Chondrocyte (in vitro differentiated cells): ENCODE data around the gene TSSK1B. TPM values are rescaled to one million over a fixed set of nuclear protein-coding genes. Genes with fewer than 3 reads are reported as not detected.

ENCODE experiments used
- DNase-seq: peaks from one replicate; pipeline ENCODE4 v3.0.0; 2021; ENCODE audit warnings: mixed read lengths, low spot score
- H3K27ac Mint-ChIP-seq: one replicate; pipeline ENCODE4 v1.8.0; 2021; ENCODE audit warnings: mild to moderate bottlenecking, moderate library complexity, mixed read lengths; ENCODE audit not compliant: unreplicated experiment
- H3K27me3 Mint-ChIP-seq: 2 replicates; pipeline ENCODE4 v1.8.0; 2021; ENCODE audit warnings: low read depth, mixed read lengths
- H3K36me3 Mint-ChIP-seq: 2 replicates; pipeline ENCODE4 v1.8.0; 2021; ENCODE audit warnings: low read depth, mixed read lengths
- H3K4me1 Mint-ChIP-seq: 2 replicates; pipeline ENCODE4 v1.8.0; 2021; ENCODE audit warnings: low read depth, mild to moderate bottlenecking, mixed read lengths
- H3K4me3 Mint-ChIP-seq: one replicate; pipeline ENCODE4 v1.8.0; 2021; ENCODE audit warnings: mild to moderate bottlenecking, moderate library complexity, mixed read lengths; ENCODE audit not compliant: unreplicated experiment
- H3K9me3 Mint-ChIP-seq: 2 replicates; pipeline ENCODE4 v1.8.0; 2021; ENCODE audit warnings: low read depth, mixed read lengths
- total RNA-seq: library from RNA; stranded (reverse); gene quantifications from 3 replicates; pipeline ENCODE4 v1.2.1, GENCODE V29; 2021
- TF ChIP-seq, protein P1 (sequence below): fragments of 200-600 bp; sonication (generic); IDR thresholded peaks from 2 replicates; pipeline ENCODE4 v1.5.0; 2021; ENCODE audit warnings: antibody characterized with exemption, mild to moderate bottlenecking, moderate library complexity

The TSSK1B gene
- total RNA-seq, 1 donor from 2014 or later, result 0.10 TPM

DNA sequence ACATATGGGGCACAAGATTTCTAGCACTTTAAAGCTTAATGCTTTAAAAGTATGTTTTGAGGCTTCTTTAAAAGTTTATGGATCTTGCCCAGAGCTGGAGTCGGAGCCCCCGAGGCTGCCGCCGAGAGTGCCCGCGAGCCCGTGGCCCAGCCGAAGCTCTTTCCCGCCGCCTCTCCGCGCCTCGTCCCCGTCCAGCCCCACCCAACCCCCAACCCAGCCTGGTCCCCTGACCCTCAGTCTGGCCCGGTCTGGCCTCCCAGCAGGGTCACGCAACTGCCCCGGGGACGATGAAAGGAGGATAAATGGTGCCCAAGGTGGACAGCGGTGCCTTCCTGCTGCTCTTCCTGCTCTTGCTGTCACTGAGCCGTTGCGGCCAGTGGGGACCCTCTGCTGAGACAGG is 1.7 kb downstream of the TSSK1B start:
- Mint-ChIP-seq H3K4me1 (no peaks in the 10 kb centered on the region), H3K4me3 (no peak overlapping the region), H3K36me3 (peaks cover 1% of the 10 kb centered on the region), H3K27ac (no peak overlapping the region), H3K9me3 (no peaks in the 10 kb centered on the region), H3K27me3 (no peaks in the 10 kb centered on the region)
- TF ChIP-seq, protein P1, sequence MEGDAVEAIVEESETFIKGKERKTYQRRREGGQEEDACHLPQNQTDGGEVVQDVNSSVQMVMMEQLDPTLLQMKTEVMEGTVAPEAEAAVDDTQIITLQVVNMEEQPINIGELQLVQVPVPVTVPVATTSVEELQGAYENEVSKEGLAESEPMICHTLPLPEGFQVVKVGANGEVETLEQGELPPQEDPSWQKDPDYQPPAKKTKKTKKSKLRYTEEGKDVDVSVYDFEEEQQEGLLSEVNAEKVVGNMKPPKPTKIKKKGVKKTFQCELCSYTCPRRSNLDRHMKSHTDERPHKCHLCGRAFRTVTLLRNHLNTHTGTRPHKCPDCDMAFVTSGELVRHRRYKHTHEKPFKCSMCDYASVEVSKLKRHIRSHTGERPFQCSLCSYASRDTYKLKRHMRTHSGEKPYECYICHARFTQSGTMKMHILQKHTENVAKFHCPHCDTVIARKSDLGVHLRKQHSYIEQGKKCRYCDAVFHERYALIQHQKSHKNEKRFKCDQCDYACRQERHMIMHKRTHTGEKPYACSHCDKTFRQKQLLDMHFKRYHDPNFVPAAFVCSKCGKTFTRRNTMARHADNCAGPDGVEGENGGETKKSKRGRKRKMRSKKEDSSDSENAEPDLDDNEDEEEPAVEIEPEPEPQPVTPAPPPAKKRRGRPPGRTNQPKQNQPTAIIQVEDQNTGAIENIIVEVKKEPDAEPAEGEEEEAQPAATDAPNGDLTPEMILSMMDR, result no peak
- no peak for DNase-seq

DNA sequence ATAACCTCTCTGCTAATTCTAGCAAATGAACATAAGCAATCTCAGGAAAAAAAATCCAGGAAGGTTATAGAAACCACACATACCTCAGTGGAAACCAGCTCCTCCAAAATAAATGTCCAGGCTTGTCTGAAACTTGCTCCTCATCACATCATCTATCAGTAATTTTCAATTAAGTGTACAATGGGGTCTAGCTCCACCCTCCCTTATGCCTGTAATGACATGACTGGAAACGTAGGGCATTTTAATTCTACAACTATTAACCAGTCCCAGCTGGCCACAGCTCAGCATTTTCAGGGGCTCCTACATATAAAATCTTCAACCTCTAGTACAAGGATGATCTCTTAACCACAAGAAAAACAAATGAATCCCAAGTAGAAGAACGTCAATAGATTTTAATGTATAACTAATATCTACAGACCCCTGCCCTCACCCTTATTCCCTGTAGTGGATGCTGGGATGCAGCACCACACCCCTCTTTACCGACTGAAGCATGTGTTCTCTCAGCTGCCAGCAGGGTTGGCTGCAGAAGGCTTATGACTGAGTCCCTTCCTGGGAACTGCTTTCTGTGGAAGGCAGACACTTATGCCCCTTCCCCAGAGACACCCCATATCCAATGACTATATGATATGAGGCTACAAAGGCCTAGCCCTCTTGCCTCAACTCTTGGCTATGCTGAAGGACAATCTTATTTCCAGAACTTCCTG is 6.8 kb downstream of the TSSK1B start:
- Mint-ChIP-seq H3K27me3 (no peaks in the 10 kb centered on the region), H3K9me3 (peaks cover 4% of the 10 kb centered on the region), H3K27ac (no peak overlapping the region), H3K4me3 (no peak overlapping the region), H3K36me3 (peaks cover 1% of the 10 kb centered on the region), H3K4me1 (no peaks in the 10 kb centered on the region)
- DNase-seq, result no peak
- TF ChIP-seq, protein P1, result no peak

DNA sequence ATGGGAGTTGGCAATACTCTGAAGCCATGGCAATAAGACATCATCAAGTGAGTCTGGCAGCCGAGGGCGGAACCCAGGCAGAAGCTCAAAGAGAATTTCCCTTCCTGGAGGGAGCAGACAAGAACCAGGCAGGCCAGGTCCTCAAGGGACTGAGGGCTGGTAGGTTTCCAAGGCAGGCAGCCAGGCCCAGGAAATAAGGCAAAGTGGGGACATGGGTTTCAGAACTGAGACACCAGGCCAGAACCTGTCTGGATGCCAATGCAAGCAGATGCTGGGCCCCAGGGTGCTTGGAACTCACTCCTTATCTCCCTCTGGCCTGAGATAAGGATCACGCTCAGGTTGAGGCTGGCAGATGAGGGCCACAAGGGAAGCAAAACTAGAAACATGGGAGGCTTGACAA is 8.9 kb downstream of the TSSK1B start:
- no peak overlapping the region for H3K4me3 Mint-ChIP-seq
- peaks cover 1% of the 10 kb centered on the region for H3K36me3 Mint-ChIP-seq
- no peak overlapping the region for H3K27ac Mint-ChIP-seq
- no peaks in the 10 kb centered on the region for H3K27me3 Mint-ChIP-seq
- DNase-seq, result no peak
- no peaks in the 10 kb centered on the region for H3K4me1 Mint-ChIP-seq
- TF ChIP-seq, protein P1, result no peak
- peaks cover 4% of the 10 kb centered on the region for H3K9me3 Mint-ChIP-seq

DNA sequence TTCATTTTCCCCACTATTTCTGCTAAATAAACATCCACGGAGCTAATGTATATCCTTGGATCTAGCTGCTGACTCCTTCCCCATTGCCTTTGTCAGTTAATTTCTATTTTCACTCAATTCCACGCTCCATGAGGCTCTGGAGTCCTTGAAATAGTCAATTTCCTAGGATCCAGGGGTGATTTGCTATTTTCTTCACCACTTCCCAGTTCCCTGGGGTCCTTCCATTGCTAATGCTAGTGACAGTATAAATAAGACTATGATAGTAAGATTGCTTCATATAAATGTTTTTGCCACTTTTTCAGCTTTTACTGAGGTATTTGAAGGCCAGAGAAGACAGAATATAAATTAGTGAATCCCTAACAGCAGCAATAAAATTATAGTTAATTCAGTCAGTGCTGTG is 13.1 kb downstream of the TSSK1B start:
- Mint-ChIP-seq H3K27ac (no peak overlapping the region), H3K9me3 (peaks cover 4% of the 10 kb centered on the region), H3K4me3 (no peak overlapping the region), H3K27me3 (no peaks in the 10 kb centered on the region), H3K4me1 (no peaks in the 10 kb centered on the region), H3K36me3 (no peaks in the 10 kb centered on the region)
- TF ChIP-seq, protein P1, result no peak
- no peak for DNase-seq

DNA sequence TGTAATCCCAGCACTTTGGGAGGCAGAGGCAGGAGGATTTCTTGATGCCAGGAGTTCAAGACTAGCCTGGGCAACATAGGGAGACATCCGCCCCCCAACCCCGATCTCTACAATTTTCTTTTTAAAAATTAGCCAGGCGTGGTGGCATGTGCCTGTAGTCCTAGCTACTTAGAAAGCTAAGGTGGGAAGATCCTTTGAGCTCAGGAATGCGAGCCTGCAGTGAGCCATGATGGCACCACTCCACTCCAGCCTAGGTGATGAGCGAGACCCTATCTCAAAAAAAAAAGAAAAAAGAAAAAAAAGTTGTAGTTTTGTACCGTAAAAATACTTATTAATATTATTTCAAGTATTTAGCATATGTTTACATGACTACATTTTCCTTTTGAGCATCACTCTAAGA is 29.3 kb downstream of the TSSK1B start:
- no peaks in the 10 kb centered on the region for H3K4me1 Mint-ChIP-seq
- no peaks in the 10 kb centered on the region for H3K27me3 Mint-ChIP-seq
- H3K4me3 Mint-ChIP-seq, result no peak overlapping the region
- no peaks in the 10 kb centered on the region for H3K9me3 Mint-ChIP-seq
- no peak overlapping the region for H3K27ac Mint-ChIP-seq
- DNase-seq, result no peak
- TF ChIP-seq, protein P1, result no peak
- H3K36me3 Mint-ChIP-seq, result peaks cover 1% of the 10 kb centered on the region
